Measurements from ENCODE around the gene MEGF11. TPM values are rescaled to one million over a fixed set of nuclear protein-coding genes. Genes with fewer than 3 reads are reported as not detected.

Gene MEGF11
- total RNA-seq, 2 donors from 2014 or later = 0.05 TPM; not detected in 1

GRCh38 chr15:65910341-65910740 lies 343.2 kb downstream of the MEGF11 start:
- intact Hi-C loops (cut with DNase I) = no loop called here
- DNase-seq (ENCODE audit: low spot score) = no peak

GRCh38 chr15:65909831-65910230 lies 343.7 kb downstream of the MEGF11 start:
- intact Hi-C loops (cut with DNase I) = no loop called here
- no peak for DNase-seq (ENCODE audit: low spot score)

GRCh38 chr15:65908876-65909275 lies 344.7 kb downstream of the MEGF11 start:
- no peak for DNase-seq (ENCODE audit: low spot score)
- intact Hi-C loops (cut with DNase I) = no loop called here

- intact Hi-C loops (cut with DNase I) = no loop called here
- DNase-seq (ENCODE audit: low spot score) = no peak
Measured at GRCh38 chr15:65907661-65908060, 345.9 kb downstream of the MEGF11 start.

GRCh38 chr15:65906396-65906795 lies 347.2 kb downstream of the MEGF11 start:
- intact Hi-C loops (cut with DNase I) = no loop called here
- no peak for DNase-seq (ENCODE audit: low spot score)

GRCh38 chr15:65904301-65904700 lies 349.2 kb downstream of the MEGF11 start:
- intact Hi-C loops (cut with DNase I) = no loop called here
- DNase-seq (ENCODE audit: low spot score) = no peak

GRCh38 chr15:65903296-65904073 lies 350.1 kb downstream of the MEGF11 start:
- no peak for DNase-seq (ENCODE audit: low spot score)
- intact Hi-C loops (cut with DNase I) = no loop called here

- DNase-seq (ENCODE audit: low spot score) = no peak
- intact Hi-C loops (cut with DNase I) = no loop called here
Measured at GRCh38 chr15:65902373-65902772, 351.2 kb downstream of the MEGF11 start.

- DNase-seq (ENCODE audit: low spot score) = no peak
- intact Hi-C loops (cut with DNase I) = no loop called here
Measured at GRCh38 chr15:65901836-65902235, 351.7 kb downstream of the MEGF11 start.

GRCh38 chr15:65901336-65901735 lies 352.2 kb downstream of the MEGF11 start:
- DNase-seq (ENCODE audit: low spot score) = no peak
- intact Hi-C loops (cut with DNase I) = no loop called here

- intact Hi-C loops (cut with DNase I) = no loop called here
- no peak for DNase-seq (ENCODE audit: low spot score)
Measured at GRCh38 chr15:65900488-65900887, 353.1 kb downstream of the MEGF11 start.

GRCh38 chr15:65896236-65896635 lies 357.3 kb downstream of the MEGF11 start:
- DNase-seq (ENCODE audit: low spot score) = no peak
- intact Hi-C loops (cut with DNase I) = no loop called here

- DNase-seq (ENCODE audit: low spot score) = no peak
- intact Hi-C loops (cut with DNase I) = no loop called here
Measured at GRCh38 chr15:65893060-65893459, 360.5 kb downstream of the MEGF11 start.

GRCh38 chr15:65888981-65889380 lies 364.6 kb downstream of the MEGF11 start:
- no peak for DNase-seq (ENCODE audit: low spot score)
- intact Hi-C loops (cut with DNase I) = no loop called here

- no peak for DNase-seq (ENCODE audit: low spot score)
- intact Hi-C loops (cut with DNase I) = no loop called here
Measured at GRCh38 chr15:65887565-65887964, 366.0 kb downstream of the MEGF11 start.

GRCh38 chr15:65885668-65886218 lies 367.8 kb downstream of the MEGF11 start:
- intact Hi-C loops (cut with DNase I) = no loop called here
- DNase-seq (ENCODE audit: low spot score) = no peak

- intact Hi-C loops (cut with DNase I) = no loop called here
- no peak for DNase-seq (ENCODE audit: low spot score)
Measured at GRCh38 chr15:65884511-65884910, 369.0 kb downstream of the MEGF11 start.

- DNase-seq (ENCODE audit: low spot score) = no peak
- intact Hi-C loops (cut with DNase I) = no loop called here
Measured at GRCh38 chr15:65883571-65883970, 370.0 kb downstream of the MEGF11 start.

GRCh38 chr15:65881766-65882434 lies 371.6 kb downstream of the MEGF11 start:
- DNase-seq (ENCODE audit: low spot score) = no peak
- intact Hi-C loops (cut with DNase I) = no loop called here

GRCh38 chr15:65877749-65878148 lies 375.8 kb downstream of the MEGF11 start:
- intact Hi-C loops (cut with DNase I) = no loop called here
- no peak for DNase-seq (ENCODE audit: low spot score)

GRCh38 chr15:65875458-65875857 lies 378.1 kb downstream of the MEGF11 start:
- no peak for DNase-seq (ENCODE audit: low spot score)
- intact Hi-C loops (cut with DNase I) = no loop called here
